Nephron progenitor cell (in vitro differentiated cells): ENCODE measurements around the gene IDUA.
A peak's percentile ranks its signal among the peaks of the same experiment; 100 is the strongest.

ENCODE experiments used
- DNase-seq: peaks from one replicate; pipeline ENCODE4 v3.0.0; 2021
- H3K27ac Mint-ChIP-seq: 2 replicates; pipeline ENCODE4 v1.8.0; 2021; ENCODE audit warnings: mild to moderate bottlenecking, moderate library complexity, mixed read lengths
- H3K27me3 Mint-ChIP-seq: 2 replicates; pipeline ENCODE4 v1.8.0; 2021; ENCODE audit warnings: mild to moderate bottlenecking, low read depth, mixed read lengths; ENCODE audit not compliant: poor library complexity
- H3K36me3 Mint-ChIP-seq: 2 replicates; pipeline ENCODE4 v1.8.0; 2021; ENCODE audit warnings: low read depth, mixed read lengths
- H3K4me1 Mint-ChIP-seq: 2 replicates; pipeline ENCODE4 v1.8.0; 2021; ENCODE audit warnings: mixed read lengths
- H3K4me3 Mint-ChIP-seq: 2 replicates; pipeline ENCODE4 v1.8.0; 2021; ENCODE audit warnings: mild to moderate bottlenecking, moderate library complexity, mixed read lengths
- H3K9me3 Mint-ChIP-seq: 2 replicates; pipeline ENCODE4 v1.8.0; 2021; ENCODE audit warnings: mild to moderate bottlenecking, moderate library complexity, mixed read lengths
- TF ChIP-seq, protein P1 (sequence below): fragments of 200-600 bp; sonication (generic); IDR thresholded peaks from 2 replicates; pipeline ENCODE4 v1.5.0; 2021; ENCODE audit warnings: antibody characterized with exemption

The IDUA gene

GRCh38 chr4:1035510-1035909 lies 48.7 kb downstream of the IDUA start:
- Mint-ChIP-seq H3K27ac (no peak overlapping the region), H3K27me3 (no peaks in the 10 kb centered on the region), H3K9me3 (no peaks in the 10 kb centered on the region), H3K36me3 (no peaks in the 10 kb centered on the region), H3K4me3 (no peak overlapping the region), H3K4me1 (peaks cover 31% of the 10 kb centered on the region)
- DNase-seq, result no peak
- TF ChIP-seq, protein P1, sequence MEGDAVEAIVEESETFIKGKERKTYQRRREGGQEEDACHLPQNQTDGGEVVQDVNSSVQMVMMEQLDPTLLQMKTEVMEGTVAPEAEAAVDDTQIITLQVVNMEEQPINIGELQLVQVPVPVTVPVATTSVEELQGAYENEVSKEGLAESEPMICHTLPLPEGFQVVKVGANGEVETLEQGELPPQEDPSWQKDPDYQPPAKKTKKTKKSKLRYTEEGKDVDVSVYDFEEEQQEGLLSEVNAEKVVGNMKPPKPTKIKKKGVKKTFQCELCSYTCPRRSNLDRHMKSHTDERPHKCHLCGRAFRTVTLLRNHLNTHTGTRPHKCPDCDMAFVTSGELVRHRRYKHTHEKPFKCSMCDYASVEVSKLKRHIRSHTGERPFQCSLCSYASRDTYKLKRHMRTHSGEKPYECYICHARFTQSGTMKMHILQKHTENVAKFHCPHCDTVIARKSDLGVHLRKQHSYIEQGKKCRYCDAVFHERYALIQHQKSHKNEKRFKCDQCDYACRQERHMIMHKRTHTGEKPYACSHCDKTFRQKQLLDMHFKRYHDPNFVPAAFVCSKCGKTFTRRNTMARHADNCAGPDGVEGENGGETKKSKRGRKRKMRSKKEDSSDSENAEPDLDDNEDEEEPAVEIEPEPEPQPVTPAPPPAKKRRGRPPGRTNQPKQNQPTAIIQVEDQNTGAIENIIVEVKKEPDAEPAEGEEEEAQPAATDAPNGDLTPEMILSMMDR, result no peak

DNA sequence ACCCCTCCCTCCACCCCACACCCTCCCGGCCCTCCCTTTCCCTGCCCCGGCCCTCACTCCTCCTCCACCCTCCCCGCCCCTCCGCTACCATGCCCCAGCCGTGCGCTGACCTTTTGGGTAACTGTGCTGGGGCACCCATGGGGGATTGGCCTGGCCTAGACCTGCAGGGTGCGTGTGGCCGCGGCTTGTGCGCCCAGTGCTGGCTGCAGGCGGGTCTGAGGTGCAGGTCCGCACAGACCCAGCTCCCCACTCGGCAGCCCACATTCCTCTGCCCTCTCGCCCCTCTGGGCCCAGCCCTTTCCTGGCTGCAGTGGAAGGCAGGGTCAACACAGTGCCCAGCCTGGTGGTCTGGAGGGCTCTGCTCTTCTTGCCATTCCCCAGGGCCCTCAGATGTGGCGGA lies 49.3 kb downstream of the IDUA start:
- Mint-ChIP-seq H3K4me1 (peaks cover 33% of the 10 kb centered on the region), H3K36me3 (no peaks in the 10 kb centered on the region), H3K27me3 (no peaks in the 10 kb centered on the region), H3K4me3 (no peak overlapping the region), H3K9me3 (no peaks in the 10 kb centered on the region), H3K27ac (no peak overlapping the region)
- TF ChIP-seq, protein P1, result no peak
- no peak for DNase-seq

GRCh38 chr4:1036976-1037810 lies 50.3 kb downstream of the IDUA start:
- H3K4me3 Mint-ChIP-seq, result no peak overlapping the region
- TF ChIP-seq, protein P1, result no peak
- DNase-seq, result no peak
- no peak overlapping the region for H3K27ac Mint-ChIP-seq
- H3K36me3 Mint-ChIP-seq, result no peaks in the 10 kb centered on the region
- H3K4me1 Mint-ChIP-seq, result peaks cover 44% of the 10 kb centered on the region
- H3K9me3 Mint-ChIP-seq, result no peaks in the 10 kb centered on the region
- peaks cover 3% of the 10 kb centered on the region for H3K27me3 Mint-ChIP-seq

DNA sequence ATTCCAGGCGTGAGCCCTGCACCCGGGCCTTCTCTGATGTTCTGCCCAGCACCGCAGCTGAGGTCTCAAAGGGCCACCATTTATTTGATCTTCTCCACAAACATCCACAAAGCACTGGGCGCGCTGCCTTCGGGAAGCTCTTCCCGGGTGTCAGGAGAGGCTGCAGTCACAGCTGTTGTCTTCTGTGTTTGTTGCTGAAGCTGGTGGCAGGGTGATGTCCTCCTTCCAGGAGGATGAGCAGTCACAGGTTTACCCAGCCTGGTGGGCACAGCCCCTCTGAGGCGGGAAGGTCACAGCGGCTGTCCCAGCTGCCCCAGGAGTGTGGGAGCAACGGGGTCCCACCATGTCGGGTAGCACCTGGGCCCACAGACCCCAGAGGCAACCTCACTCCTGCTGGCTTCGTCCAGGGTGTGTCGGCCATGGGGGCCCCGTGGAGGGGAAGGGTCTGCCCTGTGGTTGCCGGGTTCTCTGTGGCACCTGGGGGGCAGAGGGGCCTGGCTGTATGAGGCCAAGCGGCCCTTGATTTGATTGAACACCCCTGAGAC lies 52.2 kb downstream of the IDUA start:
- DNase-seq, result no peak
- TF ChIP-seq, protein P1, result no peak
- H3K36me3 Mint-ChIP-seq, result no peaks in the 10 kb centered on the region
- peaks cover 56% of the 10 kb centered on the region for H3K4me1 Mint-ChIP-seq
- no peaks in the 10 kb centered on the region for H3K9me3 Mint-ChIP-seq
- no peak overlapping the region for H3K4me3 Mint-ChIP-seq
- H3K27ac Mint-ChIP-seq, result no peak overlapping the region
- H3K27me3 Mint-ChIP-seq, result peaks cover 3% of the 10 kb centered on the region

DNA sequence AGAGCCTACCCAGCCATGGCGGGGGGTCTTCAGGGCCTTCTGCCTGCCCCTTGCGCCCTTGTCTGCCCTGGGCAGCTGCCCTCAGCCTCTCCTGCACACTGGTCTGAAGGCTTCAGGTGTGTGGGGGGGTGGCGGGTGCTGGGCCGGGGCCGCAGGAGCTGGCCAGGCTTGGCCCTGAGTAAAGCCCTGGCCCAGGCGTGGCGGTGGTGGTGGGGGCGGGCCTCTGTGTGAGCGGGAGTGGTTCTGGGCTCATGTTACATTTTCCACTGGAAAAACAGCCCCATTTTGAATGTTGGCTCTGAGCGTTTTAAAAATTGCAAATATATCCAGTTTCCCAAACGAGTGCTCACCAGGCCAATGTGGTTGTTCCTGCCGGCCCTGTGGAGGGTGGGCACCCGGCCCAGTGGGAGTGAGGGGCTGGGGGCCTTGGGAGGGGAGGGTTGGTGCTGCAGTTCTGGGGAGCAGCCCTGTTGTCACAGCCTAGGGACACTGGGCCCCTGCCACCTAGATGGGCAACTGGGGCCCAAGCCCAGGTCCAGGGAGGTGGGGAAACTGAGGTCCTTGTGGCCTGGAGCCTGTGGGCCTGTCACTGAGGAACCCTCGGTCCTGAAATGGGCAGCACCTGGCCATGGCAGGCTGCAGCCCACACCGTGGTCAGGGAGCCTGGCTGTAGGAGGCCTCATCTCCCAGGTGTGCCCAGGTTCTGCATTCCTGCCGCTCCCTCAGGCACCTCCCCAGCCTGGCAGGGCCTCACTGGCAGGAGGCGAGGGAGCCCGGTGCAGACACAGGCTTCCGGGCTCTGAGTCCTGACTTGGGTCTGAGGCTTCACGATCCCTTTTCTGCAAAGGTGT lies 52.9 kb downstream of the IDUA start:
- TF ChIP-seq, protein P1, result no peak
- peaks cover 60% of the 10 kb centered on the region for H3K4me1 Mint-ChIP-seq
- H3K9me3 Mint-ChIP-seq, result no peaks in the 10 kb centered on the region
- H3K27ac Mint-ChIP-seq, result no peak overlapping the region
- peak overlapping the region; percentile 32 for H3K4me3 Mint-ChIP-seq
- peaks cover 10% of the 10 kb centered on the region for H3K27me3 Mint-ChIP-seq
- H3K36me3 Mint-ChIP-seq, result no peaks in the 10 kb centered on the region
- DNase-seq, result peak; percentile 70
